ENCODE measurements around the gene RAB13. TPM values are rescaled to one million over a fixed set of nuclear protein-coding genes. Genes with fewer than 3 reads are reported as not detected.
A peak's percentile ranks its signal among the peaks of the same experiment; 100 is the strongest.

The RAB13 gene
- polyA plus RNA-seq, 1 of the 3 experiments (the other 2 are of a cell fraction) = 156 TPM

GRCh38 chr1:153977250-153978240 is 8.6 kb downstream of the RAB13 start, which contains the start of gene JTB (continued):
- TF ChIP-seq SMC3 (IDR thresholded peaks at IDR 0.05; ENCODE audit: low read depth, low read length) (no peak), RAD21 (IDR thresholded peaks at IDR 0.05; ENCODE audit: low read length) (no peak), IRF3 (IDR thresholded peaks at IDR 0.05; ENCODE audit: low read depth, low read length) (no peak), NRF1 (IDR thresholded peaks at IDR 0.05; ENCODE audit: low read depth, low read length) (no peak), FOSL2 (IDR thresholded peaks at IDR 0.05; ENCODE audit: borderline replicate concordance, low read depth) (no peak), TCF12 (IDR thresholded peaks at IDR 0.05) (no peak)
- TF ChIP-seq, protein P1, sequence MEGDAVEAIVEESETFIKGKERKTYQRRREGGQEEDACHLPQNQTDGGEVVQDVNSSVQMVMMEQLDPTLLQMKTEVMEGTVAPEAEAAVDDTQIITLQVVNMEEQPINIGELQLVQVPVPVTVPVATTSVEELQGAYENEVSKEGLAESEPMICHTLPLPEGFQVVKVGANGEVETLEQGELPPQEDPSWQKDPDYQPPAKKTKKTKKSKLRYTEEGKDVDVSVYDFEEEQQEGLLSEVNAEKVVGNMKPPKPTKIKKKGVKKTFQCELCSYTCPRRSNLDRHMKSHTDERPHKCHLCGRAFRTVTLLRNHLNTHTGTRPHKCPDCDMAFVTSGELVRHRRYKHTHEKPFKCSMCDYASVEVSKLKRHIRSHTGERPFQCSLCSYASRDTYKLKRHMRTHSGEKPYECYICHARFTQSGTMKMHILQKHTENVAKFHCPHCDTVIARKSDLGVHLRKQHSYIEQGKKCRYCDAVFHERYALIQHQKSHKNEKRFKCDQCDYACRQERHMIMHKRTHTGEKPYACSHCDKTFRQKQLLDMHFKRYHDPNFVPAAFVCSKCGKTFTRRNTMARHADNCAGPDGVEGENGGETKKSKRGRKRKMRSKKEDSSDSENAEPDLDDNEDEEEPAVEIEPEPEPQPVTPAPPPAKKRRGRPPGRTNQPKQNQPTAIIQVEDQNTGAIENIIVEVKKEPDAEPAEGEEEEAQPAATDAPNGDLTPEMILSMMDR (IDR thresholded peaks at IDR 0.05) = no peak
- TF ChIP-seq, protein P2, sequence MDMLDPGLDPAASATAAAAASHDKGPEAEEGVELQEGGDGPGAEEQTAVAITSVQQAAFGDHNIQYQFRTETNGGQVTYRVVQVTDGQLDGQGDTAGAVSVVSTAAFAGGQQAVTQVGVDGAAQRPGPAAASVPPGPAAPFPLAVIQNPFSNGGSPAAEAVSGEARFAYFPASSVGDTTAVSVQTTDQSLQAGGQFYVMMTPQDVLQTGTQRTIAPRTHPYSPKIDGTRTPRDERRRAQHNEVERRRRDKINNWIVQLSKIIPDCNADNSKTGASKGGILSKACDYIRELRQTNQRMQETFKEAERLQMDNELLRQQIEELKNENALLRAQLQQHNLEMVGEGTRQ (IDR thresholded peaks at IDR 0.05; ENCODE audit: borderline replicate concordance, low read depth, low read length) = no peak

DNA sequence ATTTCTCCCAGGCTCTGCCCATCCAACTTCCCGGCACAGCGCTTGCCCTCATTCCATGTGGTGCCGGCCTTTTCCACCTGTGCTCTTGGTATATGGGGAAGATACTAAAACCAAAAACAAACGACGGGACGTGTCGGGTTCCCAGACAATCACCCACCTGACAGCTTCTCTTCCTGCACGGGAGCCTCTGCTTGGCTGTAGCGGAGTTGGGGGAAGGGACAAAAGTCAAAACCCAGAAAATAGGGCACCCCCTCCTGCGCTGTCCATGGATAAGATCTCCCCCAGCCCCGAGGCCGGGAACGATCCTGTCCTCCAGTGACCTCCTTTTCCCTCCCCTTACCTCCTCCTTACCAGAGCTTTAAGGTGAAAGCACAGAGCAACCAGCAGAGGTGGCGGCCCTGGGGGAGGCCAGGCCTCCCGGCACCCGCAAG is 9.3 kb downstream of the RAB13 start:
- TF ChIP-seq CHD2 (IDR thresholded peaks at IDR 0.05; ENCODE audit: low read length, partially characterized antibody) = peak; percentile 13
- no peak for TF ChIP-seq FOXM1 (IDR thresholded peaks at IDR 0.05; ENCODE audit: low read depth)
- no peak for TF ChIP-seq NRF1 (IDR thresholded peaks at IDR 0.05; ENCODE audit: low read depth, low read length)
- no peak for TF ChIP-seq GABPA (IDR thresholded peaks at IDR 0.05; ENCODE audit: low read depth)
- no peak for TF ChIP-seq MEF2A (IDR thresholded peaks at IDR 0.05; ENCODE audit: borderline replicate concordance, low read depth)
- peak; percentile 2; the same call in 1 of the 2 replicates for TF ChIP-seq MXI1 (IDR thresholded peaks at IDR 0.05; ENCODE audit: low read depth, low read length)
- POLR2A ChIA-PET = interaction anchor here (0.7 to 6.6 kb wide), 7 partner anchors 9 to 1120 kb away, joined by 3 to 69 read pairs (median 7); partner anchors contain the start of genes CREB3L4, RAB13, RPS27 and SLC39A1
- Histone ChIP-seq H3K4me1 (ENCODE audit: control insufficient read depth in 1 of 2, insufficient read depth in 2 of 2, low read depth in 1 of 2, low read length in 1 of 2) (peaks cover 5 to 16% of the 10 kb centered on the region in 2 experiments; a peak in 2 of 4 replicates), H3K9me3 (no peaks in the 10 kb centered on the region), H3K9me2 (no peaks in the 10 kb centered on the region), H3K27me3 (ENCODE audit: insufficient read depth) (no peaks in the 10 kb centered on the region), H3K36me3 (replicated peaks in 1 of 2; ENCODE audit: control insufficient read depth in 1 of 2, insufficient read depth in 2 of 2, low read length in 1 of 2) (peaks cover 32 to 36% of the 10 kb centered on the region in 2 experiments), H2AFZ (ENCODE audit: low read depth) (peak overlapping the region; percentile 82), H3K27ac (ENCODE audit: low read depth in 2 of 2, low read length in 1 of 2) (peak overlapping the region; percentile 63 to 91; a peak in 3 of 4 replicates), H3K79me2 (ENCODE audit: insufficient read depth) (peaks cover 26% of the 10 kb centered on the region), H4K20me1 (ENCODE audit: insufficient read depth) (no peaks in the 10 kb centered on the region), H3K4me2 (peak overlapping the region; percentile 96), H3K4me3 (ENCODE audit: low read depth in 2 of 2, low read length in 1 of 2) (peak overlapping the region; percentile 92 to 95), H3F3A (replicated peaks; ENCODE audit: insufficient read depth) (peaks cover 21% of the 10 kb centered on the region), H3K9ac (peak overlapping the region; percentile 83)
- CTCF ChIA-PET = interaction anchor here (0.7 to 8.9 kb wide), 8 partner anchors 9 to 176 kb away, joined by 3 to 68 read pairs (median 6); partner anchors contain the start of genes CREB3L4, DENND4B and RAB13
- DNase-seq = peak; percentile 30
- WGBS (ENCODE audit: low lambda C conversion rate) = 2% methylated on average over 14 of the region's 16 CpGs
